ENCODE results near the gene POLE2.
"Not testable (repeated sequence)": the region's sequence is repeated elsewhere in the genome, so short reads cannot be mapped to it uniquely, and the experiment has no call there.

Gene POLE2

DNA sequence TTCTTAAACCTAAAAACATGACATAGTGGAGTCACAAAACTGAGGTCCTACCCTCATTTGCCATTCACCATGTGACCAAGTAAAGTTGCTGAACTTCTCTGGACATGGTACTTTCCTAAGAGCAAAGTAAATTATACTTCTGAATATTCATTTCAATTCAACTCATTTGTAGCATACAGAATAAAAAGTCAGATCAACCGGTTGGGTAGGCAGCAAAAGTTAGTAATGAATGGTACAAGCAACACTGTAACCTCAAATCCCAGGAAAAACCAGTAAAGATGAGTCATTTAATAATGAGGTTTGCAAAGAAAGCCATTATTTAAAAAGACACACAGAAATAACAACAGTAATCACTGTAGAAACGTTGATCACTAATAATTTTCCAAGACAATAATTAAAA, 8.7 kb downstream of the POLE2 start:
- TF ChIP-seq, protein P1, sequence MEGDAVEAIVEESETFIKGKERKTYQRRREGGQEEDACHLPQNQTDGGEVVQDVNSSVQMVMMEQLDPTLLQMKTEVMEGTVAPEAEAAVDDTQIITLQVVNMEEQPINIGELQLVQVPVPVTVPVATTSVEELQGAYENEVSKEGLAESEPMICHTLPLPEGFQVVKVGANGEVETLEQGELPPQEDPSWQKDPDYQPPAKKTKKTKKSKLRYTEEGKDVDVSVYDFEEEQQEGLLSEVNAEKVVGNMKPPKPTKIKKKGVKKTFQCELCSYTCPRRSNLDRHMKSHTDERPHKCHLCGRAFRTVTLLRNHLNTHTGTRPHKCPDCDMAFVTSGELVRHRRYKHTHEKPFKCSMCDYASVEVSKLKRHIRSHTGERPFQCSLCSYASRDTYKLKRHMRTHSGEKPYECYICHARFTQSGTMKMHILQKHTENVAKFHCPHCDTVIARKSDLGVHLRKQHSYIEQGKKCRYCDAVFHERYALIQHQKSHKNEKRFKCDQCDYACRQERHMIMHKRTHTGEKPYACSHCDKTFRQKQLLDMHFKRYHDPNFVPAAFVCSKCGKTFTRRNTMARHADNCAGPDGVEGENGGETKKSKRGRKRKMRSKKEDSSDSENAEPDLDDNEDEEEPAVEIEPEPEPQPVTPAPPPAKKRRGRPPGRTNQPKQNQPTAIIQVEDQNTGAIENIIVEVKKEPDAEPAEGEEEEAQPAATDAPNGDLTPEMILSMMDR (conservative IDR thresholded peaks at IDR 0.05) = no peak
- no peak overlapping the region for H3K27ac ChIP-seq

DNA sequence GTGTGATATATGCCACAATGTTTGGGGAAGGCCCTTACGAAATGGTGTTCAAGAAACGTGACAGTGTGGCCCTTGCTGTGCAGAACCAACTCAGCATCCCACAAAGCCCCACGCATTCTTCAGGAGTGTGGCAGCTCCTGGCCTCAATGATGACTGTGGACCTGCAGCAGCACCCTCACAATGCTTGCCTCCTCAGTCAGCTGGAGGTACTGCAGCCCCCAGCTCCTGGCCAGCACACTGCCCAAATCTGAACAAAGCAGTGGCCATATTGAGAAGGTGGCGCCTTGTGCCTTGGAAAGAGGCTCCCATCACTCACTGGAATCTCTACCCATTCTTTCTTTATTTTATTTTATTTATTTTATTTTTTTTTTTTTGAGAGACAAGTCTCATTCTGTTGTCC, 10.4 kb downstream of the POLE2 start:
- H3K27ac ChIP-seq = no peak overlapping the region
- TF ChIP-seq, protein P1 (conservative IDR thresholded peaks at IDR 0.05) = no peak

DNA sequence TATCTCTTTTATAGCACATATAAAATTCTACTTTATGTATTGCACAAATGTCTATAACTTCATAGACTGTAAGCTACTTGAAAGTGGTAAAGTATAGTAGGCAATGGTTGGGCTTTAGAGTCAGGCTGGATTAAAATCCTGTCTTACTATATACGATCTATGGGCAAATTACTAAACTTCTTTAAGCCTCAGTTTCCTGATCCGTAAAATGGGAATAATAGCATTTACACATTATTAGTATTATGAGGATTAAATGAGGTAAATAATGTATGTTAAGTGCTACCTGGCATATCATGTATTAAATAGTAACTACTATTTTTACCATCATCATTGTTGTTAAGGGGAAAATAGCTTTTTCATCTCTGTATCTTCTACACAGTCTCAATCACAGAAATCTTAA, 14.4 kb downstream of the POLE2 start:
- TF ChIP-seq, protein P1 (conservative IDR thresholded peaks at IDR 0.05) = no peak

DNA sequence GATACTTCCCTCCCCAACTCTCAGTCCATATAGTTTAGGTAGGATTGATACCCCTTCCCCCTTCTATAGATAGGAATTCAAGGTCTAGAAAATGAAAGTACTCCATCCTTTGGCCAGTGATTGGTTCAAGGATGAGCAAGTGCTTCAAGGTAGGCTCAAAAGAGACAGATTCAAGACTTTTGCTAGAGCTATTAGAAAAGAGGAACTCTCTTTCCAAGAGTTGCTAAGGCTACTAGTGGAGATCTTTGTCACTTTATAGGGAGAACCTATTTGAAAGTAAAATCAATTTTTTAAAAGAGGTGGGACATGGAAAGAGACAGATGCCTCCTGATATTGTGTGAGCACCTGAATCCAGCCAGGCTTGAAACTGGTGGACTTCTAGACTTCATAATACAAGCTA, 17.5 kb downstream of the POLE2 start:
- no peak overlapping the region for H3K27ac ChIP-seq
- TF ChIP-seq, protein P1 (conservative IDR thresholded peaks at IDR 0.05) = no peak

More for the DNA sequence above, 14.4 kb downstream of the POLE2 start:
- H3K27ac ChIP-seq = no peak overlapping the region

DNA sequence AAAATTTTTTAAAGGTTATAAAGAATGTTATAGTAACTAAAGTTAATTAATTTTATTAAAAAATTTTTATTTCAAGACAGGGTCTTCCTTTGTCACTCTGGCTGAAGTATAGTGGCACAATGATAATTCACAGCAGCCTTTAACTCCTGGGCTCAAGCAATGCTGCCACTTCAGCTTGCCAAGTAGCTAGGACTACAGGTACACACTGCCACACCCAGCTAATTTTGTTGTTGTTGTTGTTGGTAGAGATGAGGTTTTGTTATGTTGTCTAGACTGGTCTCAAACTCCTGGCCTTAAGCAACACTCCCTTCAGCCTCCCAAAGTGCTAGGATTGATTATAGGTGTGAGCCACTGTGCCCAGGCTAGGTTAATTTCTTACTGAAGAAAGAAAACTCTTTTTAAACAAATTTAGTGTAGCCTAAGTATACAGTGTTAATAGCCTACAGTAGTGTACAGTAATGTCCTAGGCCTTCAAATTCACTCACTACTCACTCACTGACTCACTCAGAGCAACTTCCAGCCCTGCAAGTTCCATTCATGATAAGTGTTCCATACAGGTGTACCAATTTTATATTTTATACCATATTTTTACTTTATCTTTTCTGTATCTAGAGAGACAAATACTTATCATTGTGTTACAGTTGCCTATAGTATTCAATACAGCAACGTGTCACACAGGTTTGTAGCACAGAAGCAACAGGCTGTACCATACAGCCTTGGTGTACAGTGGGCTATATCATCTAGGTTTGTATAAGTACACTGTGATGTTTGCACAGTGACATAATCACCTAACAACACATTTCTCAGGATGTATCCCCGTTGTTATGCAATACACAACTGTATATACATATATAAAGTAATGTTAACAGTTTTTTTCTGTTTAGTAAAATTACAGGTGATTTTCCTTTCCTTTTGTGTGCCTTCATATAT, 28.2 kb downstream of the POLE2 start:
- H3K27ac ChIP-seq = no peak overlapping the region
- TF ChIP-seq, protein P1 (conservative IDR thresholded peaks at IDR 0.05) = no peak

DNA sequence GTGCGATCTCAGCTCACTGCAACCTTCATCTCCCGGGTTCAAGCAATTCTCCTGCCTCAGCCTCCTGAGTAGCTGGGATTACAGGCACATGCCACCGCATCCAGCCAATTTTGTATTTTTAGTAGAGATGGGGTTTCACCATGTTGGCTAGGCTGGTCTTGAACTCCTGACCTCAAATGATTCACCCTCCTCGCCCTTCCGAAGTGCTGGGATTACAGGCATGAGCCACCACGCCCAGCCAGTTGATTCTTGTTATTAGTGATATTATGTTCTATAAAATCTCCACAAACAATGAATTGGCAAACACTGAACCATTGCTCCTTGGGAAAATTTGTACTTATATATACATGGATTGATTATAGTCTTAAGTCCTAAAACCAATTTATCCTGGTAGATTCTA, 30.5 kb downstream of the POLE2 start:
- not testable (repeated sequence) for H3K27ac ChIP-seq

DNA sequence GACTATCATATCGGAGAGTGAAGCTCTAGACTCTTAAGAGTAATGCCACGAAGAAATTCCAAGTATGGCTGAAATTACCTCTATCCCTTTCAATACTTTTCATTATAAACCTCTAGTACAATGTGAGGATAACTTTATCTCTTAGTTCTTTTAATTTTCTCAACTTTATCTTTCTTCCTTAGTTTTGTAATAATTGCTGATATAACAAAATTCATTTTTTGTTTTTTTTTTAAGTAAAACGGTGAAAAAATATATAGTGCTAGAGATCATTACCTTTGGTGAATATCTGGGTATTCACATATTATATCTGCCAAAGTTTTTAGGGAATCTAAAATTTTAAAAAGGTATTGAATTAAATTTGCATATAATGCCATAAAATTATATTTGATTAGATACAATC, 33.5 kb downstream of the POLE2 start:
- no peak overlapping the region for H3K27ac ChIP-seq
- TF ChIP-seq, protein P1 (conservative IDR thresholded peaks at IDR 0.05) = no peak

DNA sequence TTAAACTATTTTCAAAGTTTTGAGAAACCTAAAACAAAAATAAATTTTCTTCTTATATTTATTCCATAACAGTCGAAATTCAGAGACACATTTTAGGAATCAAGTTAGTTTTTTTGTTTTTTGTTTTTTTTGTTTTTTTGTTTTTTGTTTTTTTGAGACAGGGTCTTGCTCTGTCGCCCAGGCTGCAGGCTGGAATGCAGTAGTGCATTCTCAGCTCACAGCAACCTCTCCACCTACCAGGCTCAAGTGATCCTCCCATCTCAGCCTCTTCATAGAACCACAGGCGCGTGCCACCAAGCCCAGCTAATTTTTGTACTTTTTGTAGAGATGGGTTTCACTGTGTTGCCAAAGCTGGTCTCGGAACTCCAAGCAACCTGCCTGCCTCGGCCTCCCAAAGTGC, 34.5 kb downstream of the POLE2 start:
- TF ChIP-seq, protein P1 (conservative IDR thresholded peaks at IDR 0.05) = no peak
- H3K27ac ChIP-seq = no peak overlapping the region

All from VCaP (cell line).